B cell (primary cell): ENCODE data around the gene CRTC3. TPM values are rescaled to one million over a fixed set of nuclear protein-coding genes. Genes with fewer than 3 reads are reported as not detected.

Experiments
- ATAC-seq: fragments of 200-7000 bp; cut with Tn5 transposase; one replicate; pipeline ENCODE4 v1.10.0; 2021; ENCODE audit warnings: low read depth, mild to moderate bottlenecking, moderate number of reproducible peaks, moderate library complexity
- CTCF ChIA-PET: fragments of 350-600 bp; sonication (Branson Sonifier 250); formaldehyde crosslinking; loops from one replicate; lab custom pipeline; 2021; ENCODE audit warnings: antibody characterized with exemption, inconsistent platforms; lab: Charles Lee
- POLR2A ChIA-PET: fragments of 350-600 bp; sonication (Branson Sonifier 250); formaldehyde crosslinking; loops from one replicate; lab custom pipeline; 2021; ENCODE audit warnings: antibody characterized with exemption; lab: Charles Lee
- DNase-seq: peaks from one replicate; pipeline ENCODE4 v3.0.0; 2013
- H2AFZ ChIP-seq: 2 replicates; pipeline ENCODE4 v1.6.1; 2012; ENCODE audit warnings: mild to moderate bottlenecking, low read depth, low read length; ENCODE audit not compliant: insufficient read depth, poor library complexity, severe bottlenecking
- H3K27ac ChIP-seq, 2 donors: 1 replicate in 1 of 2; 2 replicates in 1 of 2; pipeline ENCODE4 v1.5.1; 2012 to 2013; ENCODE audit warnings: low read length in 2 of 2, mild to moderate bottlenecking in 2 of 2, moderate library complexity in 1 of 2
- H3K27me3 ChIP-seq, 4 experiments: fragments of 200-600 bp in 1 of 4; sonication (generic) in 1 of 4; replicated peaks in 1 of 4; 1 replicate in 2 of 4; 2 replicates in 2 of 4; pipeline versions ENCODE4 v1.6.1 to v1.7.0; 2013 to 2016; ENCODE audit warnings: low read length in 3 of 4, mild to moderate bottlenecking in 2 of 4, mixed read lengths in 1 of 4, moderate library complexity in 1 of 4; ENCODE audit not compliant: insufficient read depth in 4 of 4, control insufficient read depth in 3 of 4; ENCODE audit errors: control extremely low read depth in 1 of 4
- H3K36me3 ChIP-seq, 2 experiments: replicated peaks in 1 of 2; 1 replicate in 1 of 2; 2 replicates in 1 of 2; pipeline versions ENCODE4 v1.6.1 to v1.7.1; 2013; ENCODE audit warnings: low read length in 1 of 2; ENCODE audit not compliant: insufficient read depth in 2 of 2, control insufficient read depth in 1 of 2; ENCODE audit errors: control extremely low read depth in 1 of 2, extremely low read depth in 1 of 2
- H3K4me1 ChIP-seq, 2 donors: fragments of 200-600 bp in 1 of 2; sonication (generic) in 1 of 2; 1 replicate in 1 of 2; 2 replicates in 1 of 2; pipeline versions ENCODE4 v1.5.1 to v1.6.1; 2013 to 2017; ENCODE audit warnings: low read length in 2 of 2; ENCODE audit not compliant: control insufficient read depth in 2 of 2, insufficient read depth in 2 of 2
- H3K4me2 ChIP-seq: replicated peaks from 2 replicates; pipeline ENCODE3; 2012; ENCODE audit warnings: mild to moderate bottlenecking, low read depth, low read length; ENCODE audit not compliant: poor library complexity, severe bottlenecking
- H3K4me3 ChIP-seq, 5 experiments: fragments of 200-600 bp in 1 of 5; sonication (generic) in 1 of 5; 1 replicate in 3 of 5; 2 replicates in 2 of 5; pipeline versions ENCODE4 v1.5.1 to v1.7.0; 2011 to 2016; ENCODE audit warnings: low read length in 4 of 5, mild to moderate bottlenecking in 4 of 5, low read depth in 2 of 5, control low read depth in 1 of 5, moderate library complexity in 1 of 5; ENCODE audit not compliant: insufficient read depth in 1 of 5; ENCODE audit errors: control extremely low read depth in 1 of 5, extremely low read depth in 1 of 5
- H3K79me2 ChIP-seq: fragments of 200-600 bp; sonication (generic); one replicate; pipeline ENCODE4 v1.6.0; 2016; ENCODE audit warnings: low read length; ENCODE audit not compliant: control insufficient read depth, insufficient read depth
- H3K9ac ChIP-seq: fragments of 200-600 bp; sonication (generic); 2 replicates; pipeline ENCODE4 v1.6.1; 2017; ENCODE audit warnings: mild to moderate bottlenecking, low read length, moderate library complexity
- H3K9me3 ChIP-seq, 3 donors: one replicate each; pipeline versions ENCODE4 v1.6.1 to v1.7.1; 2013; ENCODE audit warnings: low read length in 2 of 3; ENCODE audit not compliant: control insufficient read depth in 2 of 3, insufficient read depth in 1 of 3; ENCODE audit errors: control extremely low read depth in 1 of 3
- H4K20me1 ChIP-seq: 2 replicates; pipeline ENCODE4 v1.6.0; 2012; ENCODE audit warnings: mild to moderate bottlenecking, low read length; ENCODE audit not compliant: insufficient read depth, control insufficient read depth, poor library complexity, severe bottlenecking
- H3K27ac Mint-ChIP-seq: one replicate; pipeline ENCODE4 v1.8.0; 2021; ENCODE audit warnings: mixed read lengths
- H3K27me3 Mint-ChIP-seq: one replicate; pipeline ENCODE4 v1.8.0; 2021; ENCODE audit warnings: mixed read lengths
- H3K4me1 Mint-ChIP-seq: one replicate; pipeline ENCODE4 v1.8.0; 2021; ENCODE audit warnings: mixed read lengths
- H3K4me3 Mint-ChIP-seq: one replicate; pipeline ENCODE4 v1.8.0; 2021; ENCODE audit warnings: mixed read lengths
- H3K9me3 Mint-ChIP-seq: one replicate; pipeline ENCODE4 v1.8.0; 2022; ENCODE audit warnings: mixed read lengths; ENCODE audit not compliant: insufficient read depth
- CTCF ChIP-seq: fragments of 200-600 bp; IDR thresholded peaks from one replicate; pipeline ENCODE4 v1.8.0; 2022; ENCODE audit warnings: antibody characterized with exemption, mild to moderate bottlenecking
- EZH2 ChIP-seq: IDR thresholded peaks from 2 replicates; pipeline ENCODE4 v1.6.1; 2012; ENCODE audit warnings: borderline replicate concordance, low read depth, mild to moderate bottlenecking, moderate library complexity, low read length; ENCODE audit not compliant: insufficient read depth, poor library complexity, severe bottlenecking
- WGBS: methylation state at CpG from one replicate; pipeline ENCODE4 v1.1.5; 2013; ENCODE audit warnings: missing lambda C conversion rate; ENCODE audit not compliant: insufficient coverage; 5-methylcytosine and 5-hydroxymethylcytosine counted together
- intact Hi-C: fragments of 100-400 bp; cut with micrococcal nuclease; formaldehyde crosslinking; loops from one replicate; pipeline ENCODE4 v1.10.0; 2022
- polyA plus RNA-seq: library from polyadenylated mRNA; depleted of rRNA; stranded (reverse); fragments of >200 nt; gene quantifications from 2 replicates; pipeline ENCODE4 v1.2.3, GENCODE V29; 2012
- total RNA-seq, 2 donors: library from RNA; stranded (reverse); fragments of 120-200 nt in 1 of 2; gene quantifications; 1 replicate in 1 of 2; 2 replicates in 1 of 2; pipeline versions ENCODE4 v1.2.3 to v1.2.4, GENCODE V29; 2013 to 2022

The CRTC3 gene
- total and polyA plus RNA-seq, 2 donors (not counting 1 experiment from before 2014, with no cell fraction given) = 34.7 to 95.8 TPM

- peaks cover 33% of the 10 kb centered on the region for H4K20me1 ChIP-seq
These were observed 31.9 kb downstream of the CRTC3 start for GRCh38 chr15:90561344-90562244.

More at GRCh38 chr15:90561344-90562244, 31.9 kb downstream of the CRTC3 start:
- H3K79me2 ChIP-seq = peaks cover 85% of the 10 kb centered on the region
- H2AFZ ChIP-seq = no peak overlapping the region
- no peak for TF ChIP-seq EZH2
- TF ChIP-seq CTCF = no peak
- ChIA-PET POLR2A (interaction anchor here (0.5 to 1.6 kb wide), 3 partner anchors 25 to 44 kb away, joined by 3 to 6 read pairs (median 4); no protein-coding TSS in a partner anchor), CTCF (interaction anchor here (0.8 to 1.4 kb wide), 6 partner anchors 10 to 324 kb away, joined by 3 to 5 read pairs (median 4); no protein-coding TSS in a partner anchor)
- Mint-ChIP-seq H3K27me3 (no peaks in the 10 kb centered on the region), H3K4me3 (peak overlapping the region; percentile 72), H3K4me1 (peaks cover 81% of the 10 kb centered on the region), H3K27ac (peak overlapping the region; percentile 82), H3K9me3 (no peaks in the 10 kb centered on the region)
- H3K9me3 ChIP-seq = peaks cover 0 to 2% (median 0%) of the 10 kb centered on the region in 3 donors
- H3K4me3 ChIP-seq = no peak overlapping the region
- WGBS = 10% methylated on average over 2 of the region's 5 CpGs
- H3K27ac ChIP-seq = peak overlapping the region in 1 of 2 donors; percentile 66
- DNase-seq = peak; percentile 50
- H3K9ac ChIP-seq = no peak overlapping the region
- H3K4me2 ChIP-seq = peak overlapping the region; percentile 47
- ATAC-seq = no peak
- H3K36me3 ChIP-seq = peaks cover 0 to 3% of the 10 kb centered on the region in 2 experiments
- peaks cover 73 to 78% of the 10 kb centered on the region in 2 donors for H3K4me1 ChIP-seq
- intact Hi-C loops = loop anchor here (5.0 kb wide), 1 partner anchor 34 kb away; the partner anchor contains the start of gene CRTC3
- no peaks in the 10 kb centered on the region for H3K27me3 ChIP-seq
